Stimulated activated CD8-positive, alpha-beta memory T cell treated with anti-CD3 and anti-CD28 coated beads, Interleukin-15, amount 100 ng/mL, for 48 hours (primary cell): Measurements from ENCODE around the gene SLC17A5.
"Not testable (repeated sequence)": the region's sequence is repeated elsewhere in the genome, so short reads cannot be mapped to it uniquely, and the experiment has no call there.

Source experiments
- DNase-seq, 2 donors: peaks; one replicate each; pipeline ENCODE4 v3.0.0-alpha.2; 2020; ENCODE audit warnings: low read depth in 2 of 2

SLC17A5 gene

GRCh38 chr6:73665686-73666319 is 12.0 kb upstream of the SLC17A5 start:
- no peak for DNase-seq

GRCh38 chr6:73664701-73665100 is 10.9 kb upstream of the SLC17A5 start:
- no peak for DNase-seq

- DNase-seq, result peak in 1 of 2 donors; percentile 16
Measured at GRCh38 chr6:73657201-73657600, 3.4 kb upstream of the SLC17A5 start.

GRCh38 chr6:73656531-73657145 is 2.8 kb upstream of the SLC17A5 start:
- no peak for DNase-seq

- no peak for DNase-seq
Measured at GRCh38 chr6:73655341-73655917, 1.6 kb upstream of the SLC17A5 start.

GRCh38 chr6:73652637-73653570 is 888 bp downstream of the SLC17A5 start:
- DNase-seq, result peak; percentile 34 to 42

GRCh38 chr6:73649783-73650182 is 4.0 kb downstream of the SLC17A5 start:
- DNase-seq, result no peak

- DNase-seq, result no peak
Measured at GRCh38 chr6:73648166-73648565, 5.6 kb downstream of the SLC17A5 start.

- no peak for DNase-seq
Measured at GRCh38 chr6:73644941-73645591, 8.7 kb downstream of the SLC17A5 start.

GRCh38 chr6:73644030-73644429 is 9.8 kb downstream of the SLC17A5 start:
- no peak for DNase-seq

GRCh38 chr6:73642530-73642929 is 11.3 kb downstream of the SLC17A5 start:
- DNase-seq, result no peak

GRCh38 chr6:73640179-73640750 is 13.5 kb downstream of the SLC17A5 start:
- DNase-seq, result no peak

- DNase-seq, result no peak
Measured at GRCh38 chr6:73639040-73639439, 14.8 kb downstream of the SLC17A5 start.

GRCh38 chr6:73637404-73637803 is 16.4 kb downstream of the SLC17A5 start:
- no peak for DNase-seq

- DNase-seq, result no peak
Measured at GRCh38 chr6:73636048-73636447, 17.7 kb downstream of the SLC17A5 start.

- DNase-seq, result no peak
Measured at GRCh38 chr6:73632346-73632745, 21.4 kb downstream of the SLC17A5 start.

GRCh38 chr6:73631849-73632248 is 21.9 kb downstream of the SLC17A5 start:
- DNase-seq, result no peak

- no peak for DNase-seq
Measured at GRCh38 chr6:73630401-73630800, 23.4 kb downstream of the SLC17A5 start.

GRCh38 chr6:73624896-73625295 is 28.9 kb downstream of the SLC17A5 start:
- no peak for DNase-seq

GRCh38 chr6:73623480-73623879 is 30.3 kb downstream of the SLC17A5 start:
- not testable (repeated sequence) for DNase-seq

GRCh38 chr6:73618082-73618481 is 35.7 kb downstream of the SLC17A5 start:
- not testable (repeated sequence) for DNase-seq
